Osteoblast (primary cell): Measurements from ENCODE around the gene LAMA4. TPM values are rescaled to one million over a fixed set of nuclear protein-coding genes. Genes with fewer than 3 reads are reported as not detected.

Experiments
- DNase-seq: peaks from one replicate; pipeline ENCODE4 v3.0.0; 2011; ENCODE audit warnings: low spot score, mixed read lengths; ENCODE audit not compliant: insufficient read length; ENCODE audit errors: missing footprints
- H2AFZ ChIP-seq: 2 replicates; pipeline ENCODE4 v1.6.0; 2011; ENCODE audit warnings: mild to moderate bottlenecking, low read length
- H3K27ac ChIP-seq: 2 replicates; pipeline ENCODE4 v1.5.1; 2011; ENCODE audit warnings: mild to moderate bottlenecking, low read depth, low read length, moderate library complexity
- H3K27me3 ChIP-seq: 2 replicates; pipeline ENCODE4 v1.6.0; 2012; ENCODE audit warnings: mild to moderate bottlenecking, control low read depth, inconsistent platforms, low read length, moderate library complexity; ENCODE audit not compliant: insufficient read depth
- H3K36me3 ChIP-seq: 2 replicates; pipeline ENCODE4 v1.5.1; 2011; ENCODE audit warnings: mild to moderate bottlenecking, low read length, control low read depth, moderate library complexity; ENCODE audit not compliant: insufficient read depth
- H3K4me1 ChIP-seq: 2 replicates; pipeline ENCODE4 v1.5.1; 2011; ENCODE audit warnings: mild to moderate bottlenecking, low read length, control low read depth, moderate library complexity; ENCODE audit not compliant: insufficient read depth
- H3K4me2 ChIP-seq: 2 replicates; pipeline ENCODE4 v1.6.0; 2011; ENCODE audit warnings: mild to moderate bottlenecking, low read length; ENCODE audit not compliant: insufficient read depth
- H3K4me3 ChIP-seq: fragments of 200-600 bp; sonication (generic); 3 replicates; pipeline ENCODE4 v1.5.1; 2012; ENCODE audit warnings: mild to moderate bottlenecking, low read length, inconsistent platforms; ENCODE audit not compliant: insufficient read depth
- H3K79me2 ChIP-seq: 2 replicates; pipeline ENCODE4 v1.6.0; 2012; ENCODE audit warnings: mild to moderate bottlenecking, low read length, control low read depth, inconsistent platforms; ENCODE audit not compliant: insufficient read depth
- H3K9me3 ChIP-seq: 2 replicates; pipeline ENCODE4 v1.5.1; 2011; ENCODE audit warnings: low read depth, low read length, control low read depth
- H4K20me1 ChIP-seq: 2 replicates; pipeline ENCODE4 v1.6.0; 2012; ENCODE audit warnings: mild to moderate bottlenecking, low read length, control low read depth; ENCODE audit not compliant: insufficient read depth
- CTCF ChIP-seq: IDR thresholded peaks from 2 replicates; pipeline ENCODE4 v1.5.1; 2011; ENCODE audit warnings: mild to moderate bottlenecking, low read depth, low read length, moderate library complexity; ENCODE audit errors: extremely low read depth
- total RNA-seq: library from RNA; depleted of rRNA; stranded (reverse); fragments of >200 nt; gene quantifications from 2 replicates; pipeline ENCODE4 v1.2.3, GENCODE V29; 2012

LAMA4 gene
- total RNA-seq, 1 donor: 260 TPM

GRCh38 chr6:112272799-112273198 is 18.4 kb upstream of the LAMA4 start:
- H3K27ac ChIP-seq: no peak overlapping the region
- no peak overlapping the region for H3K4me3 ChIP-seq
- no peaks in the 10 kb centered on the region for H3K79me2 ChIP-seq
- H2AFZ ChIP-seq: no peak overlapping the region
- DNase-seq: no peak
- peaks cover 8% of the 10 kb centered on the region for H3K4me1 ChIP-seq
- H4K20me1 ChIP-seq: no peaks in the 10 kb centered on the region
- H3K27me3 ChIP-seq: no peaks in the 10 kb centered on the region
- H3K9me3 ChIP-seq: no peaks in the 10 kb centered on the region
- H3K4me2 ChIP-seq: no peak overlapping the region
- H3K36me3 ChIP-seq: no peaks in the 10 kb centered on the region
- TF ChIP-seq CTCF: no peak

GRCh38 chr6:112270756-112271155 is 16.4 kb upstream of the LAMA4 start:
- DNase-seq: no peak
- TF ChIP-seq CTCF: no peak
- Histone ChIP-seq H2AFZ (no peak overlapping the region), H3K9me3 (no peaks in the 10 kb centered on the region), H3K4me2 (no peak overlapping the region), H3K79me2 (no peaks in the 10 kb centered on the region), H3K27me3 (no peaks in the 10 kb centered on the region), H3K36me3 (no peaks in the 10 kb centered on the region), H4K20me1 (no peaks in the 10 kb centered on the region), H3K4me3 (no peak overlapping the region), H3K27ac (no peak overlapping the region), H3K4me1 (peaks cover 8% of the 10 kb centered on the region)

- H3K4me3 ChIP-seq: no peak overlapping the region
- no peaks in the 10 kb centered on the region for H3K36me3 ChIP-seq
- peak overlapping the region; percentile 16 for H2AFZ ChIP-seq
- DNase-seq: no peak
- H3K79me2 ChIP-seq: no peaks in the 10 kb centered on the region
- no peaks in the 10 kb centered on the region for H3K9me3 ChIP-seq
- H3K4me2 ChIP-seq: no peak overlapping the region
- H3K27me3 ChIP-seq: no peaks in the 10 kb centered on the region
- peaks cover 8% of the 10 kb centered on the region for H3K4me1 ChIP-seq
- TF ChIP-seq CTCF: no peak
- no peaks in the 10 kb centered on the region for H4K20me1 ChIP-seq
- H3K27ac ChIP-seq: no peak overlapping the region
Observed at GRCh38 chr6:112269979-112270566, 15.7 kb upstream of the LAMA4 start.

- peak; percentile 76 for TF ChIP-seq CTCF
- Histone ChIP-seq H4K20me1 (no peaks in the 10 kb centered on the region), H3K4me3 (no peak overlapping the region), H2AFZ (peak overlapping the region; percentile 75), H3K27ac (peak overlapping the region; percentile 34), H3K4me2 (no peak overlapping the region), H3K36me3 (no peaks in the 10 kb centered on the region), H3K4me1 (peaks cover 8% of the 10 kb centered on the region), H3K9me3 (no peaks in the 10 kb centered on the region), H3K27me3 (no peaks in the 10 kb centered on the region), H3K79me2 (no peaks in the 10 kb centered on the region)
- peak; percentile 86 for DNase-seq
Observed at GRCh38 chr6:112269114-112269513, 14.7 kb upstream of the LAMA4 start.
